Measurements from ENCODE around the gene EMCN.

The EMCN gene

GRCh38 chr4:100479971-100480370, 37.9 kb downstream of the EMCN start:
- no peak for DNase-seq (ENCODE audit: low read depth in 2 of 2)
- no peak overlapping the region for H3K4me3 ChIP-seq (replicated peaks in 1 of 2; ENCODE audit: low read depth in 2 of 2, low read length in 2 of 2)
- TF ChIP-seq, protein P1, sequence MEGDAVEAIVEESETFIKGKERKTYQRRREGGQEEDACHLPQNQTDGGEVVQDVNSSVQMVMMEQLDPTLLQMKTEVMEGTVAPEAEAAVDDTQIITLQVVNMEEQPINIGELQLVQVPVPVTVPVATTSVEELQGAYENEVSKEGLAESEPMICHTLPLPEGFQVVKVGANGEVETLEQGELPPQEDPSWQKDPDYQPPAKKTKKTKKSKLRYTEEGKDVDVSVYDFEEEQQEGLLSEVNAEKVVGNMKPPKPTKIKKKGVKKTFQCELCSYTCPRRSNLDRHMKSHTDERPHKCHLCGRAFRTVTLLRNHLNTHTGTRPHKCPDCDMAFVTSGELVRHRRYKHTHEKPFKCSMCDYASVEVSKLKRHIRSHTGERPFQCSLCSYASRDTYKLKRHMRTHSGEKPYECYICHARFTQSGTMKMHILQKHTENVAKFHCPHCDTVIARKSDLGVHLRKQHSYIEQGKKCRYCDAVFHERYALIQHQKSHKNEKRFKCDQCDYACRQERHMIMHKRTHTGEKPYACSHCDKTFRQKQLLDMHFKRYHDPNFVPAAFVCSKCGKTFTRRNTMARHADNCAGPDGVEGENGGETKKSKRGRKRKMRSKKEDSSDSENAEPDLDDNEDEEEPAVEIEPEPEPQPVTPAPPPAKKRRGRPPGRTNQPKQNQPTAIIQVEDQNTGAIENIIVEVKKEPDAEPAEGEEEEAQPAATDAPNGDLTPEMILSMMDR (IDR thresholded peaks at IDR 0.05; ENCODE audit: low read depth, low read length), result no peak

DNA sequence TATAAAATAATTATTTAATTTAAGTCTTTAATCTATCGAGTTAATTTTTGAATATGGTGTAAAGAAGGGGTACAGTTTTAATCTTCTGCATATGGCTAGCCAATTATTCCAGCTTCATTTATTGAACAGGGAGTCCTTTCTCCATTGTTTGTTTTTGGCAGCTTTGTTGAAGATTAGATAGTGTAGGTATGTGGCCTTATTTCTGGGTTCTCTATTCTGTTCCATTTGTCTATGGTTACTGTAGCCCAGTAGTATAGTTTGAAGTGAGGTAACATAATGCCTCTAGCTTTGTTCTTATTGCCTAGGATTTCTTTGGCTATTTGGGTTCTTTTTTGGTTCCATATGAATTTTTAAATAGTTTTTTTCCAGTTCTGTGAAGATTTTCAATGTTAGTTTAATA, 48.3 kb downstream of the EMCN start:
- DNase-seq (ENCODE audit: low read depth in 2 of 2), result no peak
- TF ChIP-seq, protein P1 (IDR thresholded peaks at IDR 0.05; ENCODE audit: low read depth, low read length), result no peak
- no peak overlapping the region for H3K4me3 ChIP-seq (replicated peaks in 1 of 2; ENCODE audit: low read depth in 2 of 2, low read length in 2 of 2)

DNA sequence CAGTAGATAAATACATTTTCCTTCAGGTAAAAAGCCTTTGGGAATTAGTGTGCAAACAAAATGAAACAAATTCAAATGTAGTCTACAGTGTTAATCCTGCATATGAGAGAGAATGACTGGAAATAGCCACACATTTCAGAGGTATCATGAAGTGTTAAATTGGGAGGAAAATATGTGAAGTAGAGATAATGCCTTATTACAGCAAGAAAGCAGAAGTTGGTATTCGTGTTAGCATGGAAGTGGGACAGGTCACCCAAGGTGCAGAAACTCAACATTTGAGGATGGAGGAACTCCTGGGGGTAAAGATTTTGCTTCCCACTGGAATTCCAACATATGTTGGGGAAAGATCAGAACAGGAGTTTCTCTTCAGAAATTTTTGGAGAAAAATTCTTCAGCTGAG, 51.3 kb downstream of the EMCN start:
- H3K4me3 ChIP-seq (replicated peaks in 1 of 2; ENCODE audit: low read depth in 2 of 2, low read length in 2 of 2), result no peak overlapping the region
- TF ChIP-seq, protein P1 (IDR thresholded peaks at IDR 0.05; ENCODE audit: low read depth, low read length), result no peak
- no peak for DNase-seq (ENCODE audit: low read depth in 2 of 2)

DNA sequence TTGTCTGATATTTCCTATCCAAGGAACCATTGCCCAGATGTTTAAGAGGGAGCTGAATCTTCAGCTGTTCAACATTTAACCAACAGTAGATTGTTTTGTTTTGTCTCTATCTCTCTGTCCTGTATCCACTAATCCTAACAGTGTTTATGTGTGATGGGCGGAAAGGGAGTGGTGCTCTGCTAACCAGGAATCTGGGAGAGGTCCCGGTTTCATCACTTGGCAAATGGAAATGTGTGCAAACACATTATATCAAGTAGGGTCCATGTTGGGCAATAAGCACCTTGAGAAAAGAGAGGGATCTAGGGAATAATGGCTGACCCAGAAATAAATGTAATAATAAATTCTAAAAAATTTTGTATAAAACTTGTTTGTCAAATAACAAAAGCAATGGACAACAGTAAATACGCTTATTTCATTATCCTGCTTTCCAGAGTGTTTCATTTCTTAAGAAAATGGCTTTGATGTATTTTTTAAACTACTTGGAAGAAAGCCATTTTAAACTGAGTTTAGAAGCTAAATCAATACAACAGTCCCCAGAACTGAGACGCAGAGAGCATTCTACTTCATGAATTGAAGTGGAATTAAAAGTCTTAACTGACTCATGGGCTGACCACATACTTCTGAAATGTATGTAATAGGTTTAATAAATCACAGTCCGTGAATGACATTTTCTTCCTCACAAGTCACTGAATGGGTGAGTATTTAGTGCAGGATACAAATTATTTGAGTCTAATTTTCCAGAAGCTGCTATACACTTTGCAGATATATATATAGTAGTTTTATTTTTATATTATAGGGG, 55.8 kb downstream of the EMCN start:
- H3K4me3 ChIP-seq (replicated peaks in 1 of 2; ENCODE audit: low read depth in 2 of 2, low read length in 2 of 2), result no peak overlapping the region
- peak in 1 of 2 donors; percentile 7 for DNase-seq (ENCODE audit: low read depth in 2 of 2)
- TF ChIP-seq, protein P1 (IDR thresholded peaks at IDR 0.05; ENCODE audit: low read depth, low read length), result no peak

DNA sequence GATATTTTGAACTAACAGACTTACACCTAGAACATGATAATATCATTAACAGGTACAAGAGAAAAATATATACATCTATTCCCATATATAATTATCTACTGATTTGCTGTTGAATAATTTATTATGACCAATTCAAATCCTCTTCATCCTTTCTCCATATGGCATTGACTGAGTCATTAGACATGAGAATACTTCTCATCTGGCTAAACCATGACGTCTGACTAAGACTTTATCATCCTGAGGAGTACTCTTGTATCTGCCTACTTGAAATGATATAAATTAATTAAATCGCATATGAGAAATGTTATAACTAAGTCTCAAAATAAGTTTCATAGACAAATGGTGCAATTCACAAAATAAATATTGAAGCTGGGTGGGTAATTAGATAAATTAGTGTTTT, 67.4 kb downstream of the EMCN start:
- DNase-seq (ENCODE audit: low read depth in 2 of 2), result peak in 1 of 2 donors; percentile 23

GRCh38 chr4:100431416-100431815, 86.4 kb downstream of the EMCN start:
- no peak for DNase-seq (ENCODE audit: low read depth in 2 of 2)
- TF ChIP-seq, protein P1 (IDR thresholded peaks at IDR 0.05; ENCODE audit: low read depth, low read length), result no peak
- H3K4me3 ChIP-seq (replicated peaks in 1 of 2; ENCODE audit: low read depth in 2 of 2, low read length in 2 of 2), result no peak overlapping the region

More for the DNA sequence above, 67.4 kb downstream of the EMCN start:
- TF ChIP-seq, protein P1 (IDR thresholded peaks at IDR 0.05; ENCODE audit: low read depth, low read length), result no peak
- no peak overlapping the region for H3K4me3 ChIP-seq (replicated peaks in 1 of 2; ENCODE audit: low read depth in 2 of 2, low read length in 2 of 2)

Data from cardiac fibroblast (primary cell).